Activated CD8-positive, alpha-beta T cell treated with anti-CD3 and anti-CD28 coated beads for 36 hours (primary cell): ENCODE measurements around the gene PRDX3. TPM values are rescaled to one million over a fixed set of nuclear protein-coding genes. Genes with fewer than 3 reads are reported as not detected.
"Not testable (repeated sequence)": the region's sequence is repeated elsewhere in the genome, so short reads cannot be mapped to it uniquely, and the experiment has no call there.

Experiments used
- ATAC-seq: fragments of 200-7000 bp; cut with Tn5 transposase; one replicate; pipeline ENCODE4 v1.10.0; 2021; ENCODE audit warnings: mild to moderate bottlenecking, moderate library complexity
- CTCF ChIA-PET: fragments of 350-600 bp; sonication (Branson Sonifier 250); formaldehyde crosslinking; loops from one replicate; lab custom pipeline; 2021; ENCODE audit warnings: antibody characterized with exemption; lab: Charles Lee
- POLR2A ChIA-PET: fragments of 350-600 bp; sonication (Branson Sonifier 250); formaldehyde crosslinking; loops from one replicate; lab custom pipeline; 2021; ENCODE audit warnings: antibody characterized with exemption; lab: Charles Lee
- DNase-seq: peaks from one replicate; pipeline ENCODE4 v3.0.0-alpha.2; 2020
- H3K27ac Mint-ChIP-seq: one replicate; pipeline ENCODE4 v1.8.0; 2021; ENCODE audit warnings: mild to moderate bottlenecking, mixed read lengths
- H3K27me3 Mint-ChIP-seq: one replicate; pipeline ENCODE4 v1.8.0; 2021; ENCODE audit warnings: mixed read lengths
- H3K36me3 Mint-ChIP-seq: one replicate; pipeline ENCODE4 v1.8.0; 2021; ENCODE audit warnings: low read depth, mixed read lengths
- H3K4me1 Mint-ChIP-seq: one replicate; pipeline ENCODE4 v1.8.0; 2021; ENCODE audit warnings: low read depth, mixed read lengths
- H3K4me3 Mint-ChIP-seq: one replicate; pipeline ENCODE4 v1.8.0; 2021; ENCODE audit warnings: mild to moderate bottlenecking, moderate library complexity, mixed read lengths
- H3K9me3 Mint-ChIP-seq: one replicate; pipeline ENCODE4 v1.8.0; 2021; ENCODE audit warnings: mixed read lengths
- intact Hi-C: fragments of 100-400 bp; cut with micrococcal nuclease; formaldehyde crosslinking; loops from one replicate; pipeline ENCODE4 v1.10.0; 2022
- total RNA-seq, 2 experiments: library from RNA; stranded (reverse); gene quantifications; one replicate each; pipeline ENCODE4 v1.2.3, GENCODE V29; 2021
- TF ChIP-seq, protein P1 (sequence below): fragments of 200-600 bp; IDR thresholded peaks from one replicate; pipeline ENCODE4 v1.8.0; 2022; ENCODE audit warnings: antibody characterized with exemption, mild to moderate bottlenecking

Gene PRDX3
- total RNA-seq, 2 experiments from 2014 or later: 198 to 203 TPM

DNA sequence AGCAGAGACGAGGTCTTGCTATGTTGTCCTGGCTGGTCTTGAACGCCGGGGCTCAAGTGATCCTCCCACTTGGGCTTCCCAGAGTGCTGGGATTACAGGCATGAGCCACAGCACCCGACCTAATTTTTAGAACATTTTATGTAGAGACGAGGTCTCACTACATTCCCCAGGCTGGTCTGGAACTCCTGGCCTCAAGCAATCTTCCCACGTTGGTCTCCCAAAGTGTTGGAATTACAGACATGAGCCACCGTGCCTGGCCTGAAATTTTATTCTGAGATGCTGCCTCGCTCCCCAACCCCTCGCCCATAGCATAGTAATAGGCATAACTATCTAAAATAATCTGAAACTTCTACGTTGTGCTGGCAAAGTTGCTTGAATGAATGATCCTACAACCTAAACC lies 35.0 kb downstream of the PRDX3 start:
- TF ChIP-seq, protein P1, sequence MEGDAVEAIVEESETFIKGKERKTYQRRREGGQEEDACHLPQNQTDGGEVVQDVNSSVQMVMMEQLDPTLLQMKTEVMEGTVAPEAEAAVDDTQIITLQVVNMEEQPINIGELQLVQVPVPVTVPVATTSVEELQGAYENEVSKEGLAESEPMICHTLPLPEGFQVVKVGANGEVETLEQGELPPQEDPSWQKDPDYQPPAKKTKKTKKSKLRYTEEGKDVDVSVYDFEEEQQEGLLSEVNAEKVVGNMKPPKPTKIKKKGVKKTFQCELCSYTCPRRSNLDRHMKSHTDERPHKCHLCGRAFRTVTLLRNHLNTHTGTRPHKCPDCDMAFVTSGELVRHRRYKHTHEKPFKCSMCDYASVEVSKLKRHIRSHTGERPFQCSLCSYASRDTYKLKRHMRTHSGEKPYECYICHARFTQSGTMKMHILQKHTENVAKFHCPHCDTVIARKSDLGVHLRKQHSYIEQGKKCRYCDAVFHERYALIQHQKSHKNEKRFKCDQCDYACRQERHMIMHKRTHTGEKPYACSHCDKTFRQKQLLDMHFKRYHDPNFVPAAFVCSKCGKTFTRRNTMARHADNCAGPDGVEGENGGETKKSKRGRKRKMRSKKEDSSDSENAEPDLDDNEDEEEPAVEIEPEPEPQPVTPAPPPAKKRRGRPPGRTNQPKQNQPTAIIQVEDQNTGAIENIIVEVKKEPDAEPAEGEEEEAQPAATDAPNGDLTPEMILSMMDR: no peak
- CTCF ChIA-PET: no interaction called here
- H3K27ac Mint-ChIP-seq: no peak overlapping the region
- H3K4me3 Mint-ChIP-seq: no peak overlapping the region
- intact Hi-C loops: no loop called here
- POLR2A ChIA-PET: no interaction called here
- H3K36me3 Mint-ChIP-seq: peaks cover 34% of the 10 kb centered on the region
- no peaks in the 10 kb centered on the region for H3K27me3 Mint-ChIP-seq
- no peaks in the 10 kb centered on the region for H3K9me3 Mint-ChIP-seq
- no peak for ATAC-seq
- DNase-seq: no peak
- H3K4me1 Mint-ChIP-seq: peaks cover 5% of the 10 kb centered on the region

DNA sequence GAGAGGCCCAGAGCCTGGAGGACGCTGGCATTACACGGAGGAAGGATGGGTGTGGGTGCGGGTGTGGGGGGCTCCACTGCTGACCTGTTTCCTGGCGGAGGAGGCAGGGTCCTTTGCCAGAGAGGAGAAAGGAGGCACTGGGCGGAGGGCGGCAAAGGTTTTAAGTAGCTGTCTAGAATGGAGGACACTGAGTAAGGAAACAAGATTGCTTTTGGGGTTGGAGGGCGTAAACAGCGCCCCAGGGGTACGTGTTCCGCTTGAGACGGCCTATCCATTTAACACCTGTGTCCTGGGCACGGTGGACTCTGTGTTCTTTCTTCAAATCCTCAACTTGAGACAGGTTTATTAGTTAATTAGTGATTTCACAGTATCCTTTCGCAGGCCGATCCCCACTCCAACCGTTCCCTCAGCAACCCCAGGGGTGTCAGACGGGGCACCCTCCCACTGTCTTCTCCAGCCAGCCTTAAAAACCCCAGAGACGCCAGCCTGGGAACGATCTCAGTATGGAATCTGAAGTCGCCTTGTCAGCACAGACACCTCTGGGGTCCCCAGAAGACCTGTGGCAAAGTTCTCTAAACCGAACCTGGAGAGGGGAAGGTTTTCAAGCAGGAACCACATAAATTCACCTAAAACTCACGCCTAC lies 37.9 kb downstream of the PRDX3 start:
- H3K36me3 Mint-ChIP-seq: peaks cover 30% of the 10 kb centered on the region
- H3K27me3 Mint-ChIP-seq: no peaks in the 10 kb centered on the region
- no peak overlapping the region for H3K27ac Mint-ChIP-seq
- no peaks in the 10 kb centered on the region for H3K9me3 Mint-ChIP-seq
- TF ChIP-seq, protein P1: no peak
- no peak for ATAC-seq
- intact Hi-C loops: no loop called here
- DNase-seq: no peak
- H3K4me1 Mint-ChIP-seq: peaks cover 8% of the 10 kb centered on the region
- ChIA-PET POLR2A (interaction anchor here (1.6 to 1.9 kb wide), 2 partner anchors 8 to 66 kb away, joined by 3 to 6 read pairs; no protein-coding TSS in a partner anchor), CTCF (interaction anchor here (0.9 to 1.0 kb wide), 2 partner anchors 20 to 338 kb away, joined by 3 read pairs; no protein-coding TSS in a partner anchor)
- no peak overlapping the region for H3K4me3 Mint-ChIP-seq

DNA sequence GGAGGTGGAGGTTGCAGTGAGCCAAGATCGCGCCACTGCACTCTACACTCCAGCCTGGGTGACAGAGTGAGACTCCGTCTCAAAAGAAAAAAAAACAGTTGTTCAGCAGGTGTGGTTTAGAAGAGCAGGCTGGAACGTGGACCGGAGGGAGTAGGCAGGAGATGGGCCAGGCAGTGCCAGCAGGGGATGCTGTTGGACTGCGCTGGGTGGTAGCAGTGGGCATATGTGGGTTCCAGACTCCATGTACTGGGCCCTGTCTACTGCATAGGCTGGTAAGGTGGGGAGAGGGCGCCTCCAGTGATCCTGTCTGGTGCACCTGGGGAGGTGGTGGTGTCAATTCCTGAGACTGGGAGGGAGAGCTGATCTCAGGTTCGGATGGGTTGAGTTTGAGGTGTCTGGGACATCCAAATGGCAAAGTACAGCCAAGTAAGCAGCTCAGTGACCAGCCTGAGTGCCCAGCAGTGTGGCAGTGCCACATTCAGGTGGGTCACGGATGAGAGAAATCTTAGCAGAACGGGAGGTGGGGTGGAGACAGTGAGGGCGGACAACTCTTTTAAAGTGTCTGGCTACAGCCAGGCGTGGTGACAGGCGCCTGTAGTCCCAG lies 39.0 kb downstream of the PRDX3 start:
- no peak overlapping the region for H3K4me3 Mint-ChIP-seq
- TF ChIP-seq, protein P1: peak; percentile 41
- ATAC-seq: peak; percentile 84
- no peaks in the 10 kb centered on the region for H3K27me3 Mint-ChIP-seq
- peaks cover 32% of the 10 kb centered on the region for H3K36me3 Mint-ChIP-seq
- intact Hi-C loops: no loop called here
- H3K9me3 Mint-ChIP-seq: no peaks in the 10 kb centered on the region
- peak; percentile 63 for DNase-seq
- ChIA-PET CTCF (interaction anchor here (0.9 to 1.2 kb wide), 4 partner anchors 13 to 340 kb away, joined by 3 to 6 read pairs (median 3); no protein-coding TSS in a partner anchor), POLR2A (interaction anchor here (1.3 to 1.9 kb wide), 3 partner anchors 9 to 59 kb away, joined by 3 to 6 read pairs (median 3); partner anchors contain the start of gene EIF3A)
- H3K27ac Mint-ChIP-seq: peak overlapping the region; percentile 66
- H3K4me1 Mint-ChIP-seq: peaks cover 13% of the 10 kb centered on the region

DNA sequence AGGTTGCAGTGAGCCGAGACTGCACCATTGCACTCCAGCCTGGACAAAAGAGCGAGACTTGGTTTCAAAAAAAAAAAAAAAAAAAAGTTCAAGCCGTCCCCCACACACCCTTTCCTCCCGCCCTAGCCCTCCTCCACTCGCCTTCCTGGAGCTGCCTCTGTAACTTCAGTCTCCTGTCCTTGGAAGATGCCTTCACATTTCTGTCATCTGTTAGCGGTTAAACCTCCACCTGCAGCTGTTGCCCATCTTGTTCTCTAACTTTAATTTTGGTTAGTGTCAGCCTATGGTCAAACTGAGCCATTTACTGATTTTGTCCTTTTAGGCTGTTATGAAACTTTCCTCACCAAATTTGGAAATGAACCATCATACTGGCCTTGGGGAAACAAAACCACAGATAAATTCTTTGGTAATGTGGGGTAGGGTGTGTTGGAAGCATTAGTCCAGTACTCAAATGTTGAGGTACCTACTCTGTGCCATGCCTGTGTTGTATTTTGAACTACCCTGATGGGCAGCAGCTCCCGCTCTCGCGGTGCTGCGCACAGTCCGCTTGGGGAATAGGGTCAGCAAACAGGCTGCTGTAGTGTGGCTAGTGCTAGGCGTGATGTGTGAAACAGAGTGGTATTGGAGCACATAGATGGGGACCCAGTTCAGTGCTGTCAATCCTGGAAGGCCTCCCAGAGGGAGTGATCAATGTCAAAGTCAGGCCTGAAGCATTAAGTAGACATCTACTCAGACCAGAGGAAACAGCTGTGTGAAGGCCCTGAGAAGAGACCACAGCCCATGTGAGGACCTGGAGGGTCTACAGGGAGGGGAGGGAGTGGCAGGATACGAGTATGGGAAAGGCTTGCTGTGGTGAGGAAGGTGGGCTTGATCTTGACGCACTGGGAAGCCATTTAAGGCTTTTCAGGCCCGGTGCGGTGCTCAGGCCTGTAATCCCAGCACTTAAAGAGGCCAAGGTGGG lies 40.0 kb downstream of the PRDX3 start:
- TF ChIP-seq, protein P1: peak; percentile 1
- POLR2A ChIA-PET: interaction anchor here (0.7 to 1.3 kb wide), 5 partner anchors 10 to 58 kb away, joined by 3 read pairs; partner anchors contain the start of genes EIF3A and SFXN4
- Mint-ChIP-seq H3K9me3 (no peaks in the 10 kb centered on the region), H3K4me1 (peaks cover 19% of the 10 kb centered on the region), H3K27me3 (no peaks in the 10 kb centered on the region), H3K4me3 (no peak overlapping the region), H3K27ac (peak overlapping the region; percentile 66), H3K36me3 (peaks cover 35% of the 10 kb centered on the region)
- DNase-seq (no peak), ATAC-seq (no peak)
- intact Hi-C loops: no loop called here
- CTCF ChIA-PET: interaction anchor here (0.6 kb wide), 1 partner anchor 59 kb away, joined by 3 read pairs; no protein-coding TSS in a partner anchor

DNA sequence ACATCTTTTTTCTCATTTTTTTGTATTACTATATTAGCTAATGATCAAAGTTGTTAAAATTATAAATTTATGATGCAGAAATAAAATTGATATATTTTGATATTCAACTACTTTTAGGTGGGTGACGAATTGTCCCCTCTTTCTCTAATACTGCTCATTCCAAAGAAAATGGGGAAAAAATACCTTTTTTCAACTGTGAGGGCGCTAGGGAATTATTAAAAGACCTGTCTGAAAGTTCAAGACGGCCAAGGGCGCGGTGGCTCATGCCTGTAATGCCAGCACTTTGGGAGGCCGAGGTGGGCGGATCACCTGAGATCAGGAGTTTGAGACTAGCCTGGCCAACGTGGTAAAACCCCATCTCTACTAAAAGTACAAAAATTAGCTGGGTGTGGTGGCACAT lies 40.7 kb downstream of the PRDX3 start:
- H3K27ac Mint-ChIP-seq, ATAC-seq, H3K4me3 Mint-ChIP-seq, H3K27me3 Mint-ChIP-seq, H3K9me3 Mint-ChIP-seq, intact Hi-C loops, DNase-seq: not testable (repeated sequence)
- peaks cover 38% of the 10 kb centered on the region for H3K36me3 Mint-ChIP-seq
- ChIA-PET POLR2A (interaction anchor here (0.7 to 1.1 kb wide), 3 partner anchors 10 to 28 kb away, joined by 3 read pairs; partner anchors contain the start of gene SFXN4), CTCF (interaction anchor here (0.6 kb wide), 1 partner anchor 60 kb away, joined by 3 read pairs; no protein-coding TSS in a partner anchor)
- peaks cover 25% of the 10 kb centered on the region for H3K4me1 Mint-ChIP-seq
